Mesendoderm (in vitro differentiated cells): ENCODE results near the gene NFIA.
"Not testable (repeated sequence)": the region's sequence is repeated elsewhere in the genome, so short reads cannot be mapped to it uniquely, and the experiment has no call there.

Experiments used
- DNase-seq: peaks from one replicate; pipeline ENCODE4 v3.0.0; 2013
- H2AK5ac ChIP-seq: 2 replicates; pipeline ENCODE4 v1.6.1; 2013; ENCODE audit warnings: low read length, inconsistent platforms
- H2BK120ac ChIP-seq: 2 replicates; pipeline ENCODE4 v1.6.1; 2013; ENCODE audit warnings: low read depth, mild to moderate bottlenecking, low read length, moderate library complexity, mixed read lengths
- H2BK15ac ChIP-seq: replicated peaks from 2 replicates; pipeline ENCODE4 v1.6.1; 2013; ENCODE audit warnings: low read depth, mild to moderate bottlenecking, moderate library complexity
- H2BK5ac ChIP-seq: 2 replicates; pipeline ENCODE4 v1.6.1; 2013; ENCODE audit warnings: low read length, inconsistent platforms
- H3K18ac ChIP-seq: 2 replicates; pipeline ENCODE4 v1.6.1; 2013; ENCODE audit warnings: mild to moderate bottlenecking, low read length, mixed read lengths
- H3K23ac ChIP-seq: one replicate; pipeline ENCODE4 v1.6.1; 2013; ENCODE audit warnings: low read length
- H3K27ac ChIP-seq: 2 replicates; pipeline ENCODE4 v1.5.1; 2013; ENCODE audit warnings: low read depth, mild to moderate bottlenecking, inconsistent platforms, low read length, moderate library complexity
- H3K27me3 ChIP-seq: 2 replicates; pipeline ENCODE4 v1.6.1; 2013; ENCODE audit warnings: low read length, control low read depth, mild to moderate bottlenecking, inconsistent platforms; ENCODE audit not compliant: insufficient read depth, poor library complexity
- H3K36me3 ChIP-seq: 2 replicates; pipeline ENCODE4 v1.6.1; 2013; ENCODE audit warnings: low read length, inconsistent platforms; ENCODE audit not compliant: control insufficient read depth, insufficient read depth
- H3K4ac ChIP-seq: one replicate; pipeline ENCODE4 v1.6.1; 2013; ENCODE audit warnings: low read depth, mild to moderate bottlenecking, low read length, moderate library complexity
- H3K4me1 ChIP-seq: 2 replicates; pipeline ENCODE4 v1.6.1; 2013; ENCODE audit warnings: low read depth, low read length, inconsistent platforms; ENCODE audit not compliant: control insufficient read depth
- H3K4me2 ChIP-seq: 2 replicates; pipeline ENCODE4 v1.6.1; 2013; ENCODE audit warnings: low read length
- H3K4me3 ChIP-seq: 2 replicates; pipeline ENCODE4 v1.5.1; 2013; ENCODE audit warnings: mild to moderate bottlenecking, low read length
- H3K56ac ChIP-seq: one replicate; pipeline ENCODE4 v1.6.1; 2013; ENCODE audit warnings: low read length
- H3K79me1 ChIP-seq: 2 replicates; pipeline ENCODE4 v1.6.1; 2013; ENCODE audit warnings: low read length, inconsistent platforms
- H3K79me2 ChIP-seq: 2 replicates; pipeline ENCODE4 v1.6.1; 2013; ENCODE audit warnings: mild to moderate bottlenecking, low read length; ENCODE audit not compliant: control insufficient read depth, insufficient read depth
- H3K9ac ChIP-seq: 2 replicates; pipeline ENCODE4 v1.6.1; 2013; ENCODE audit warnings: low read length, inconsistent platforms
- H4K5ac ChIP-seq: one replicate; pipeline ENCODE4 v1.6.1; 2013; ENCODE audit warnings: low read length
- H4K8ac ChIP-seq: one replicate; pipeline ENCODE4 v1.6.1; 2013; ENCODE audit warnings: low read depth, mild to moderate bottlenecking, control low read depth, low read length, moderate library complexity
- WGBS: extraction: QIAGEN DNeasy Blood & Tissue Kit; methylation state at CpG from one replicate; pipeline ENCODE4 v1.1.7; 2013; ENCODE audit warnings: low lambda C conversion rate, missing lambda C conversion rate; ENCODE audit not compliant: insufficient coverage; ENCODE audit errors: extremely low coverage; 5-methylcytosine and 5-hydroxymethylcytosine counted together

NFIA gene

DNA sequence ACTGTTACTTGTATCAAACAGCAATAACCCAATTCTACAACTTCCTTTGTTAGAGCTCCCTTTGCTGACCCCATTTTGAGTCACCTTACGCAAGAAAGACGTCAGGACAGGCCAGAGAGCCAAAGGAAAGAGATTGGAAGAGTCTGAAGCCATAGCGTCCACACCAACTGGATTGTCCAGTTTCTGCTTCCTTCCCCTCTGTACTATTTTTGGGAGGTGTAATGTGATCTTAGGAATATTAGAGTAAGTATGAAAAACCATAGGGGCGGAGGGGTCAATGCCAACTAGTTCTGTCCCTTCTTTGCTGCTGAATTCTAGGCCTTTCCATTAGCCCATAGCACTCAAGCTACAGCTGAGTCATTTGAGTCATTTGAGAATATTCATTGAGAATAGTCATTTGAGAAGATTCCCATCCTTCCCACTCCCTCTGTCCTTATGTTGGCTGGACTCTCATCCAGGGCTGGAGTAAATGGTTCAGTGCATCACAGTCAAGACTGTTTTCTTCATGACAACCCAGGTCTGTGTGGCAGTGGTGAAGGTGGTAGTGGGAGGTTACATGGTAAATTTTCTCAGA is 14.8 kb upstream of the NFIA start:
- no peak overlapping the region for H3K56ac ChIP-seq
- no peak overlapping the region for H3K4ac ChIP-seq
- no peak overlapping the region for H4K5ac ChIP-seq
- H3K4me2 ChIP-seq, result no peak overlapping the region
- H2AK5ac ChIP-seq, result no peak overlapping the region
- H3K79me1 ChIP-seq, result no peaks in the 10 kb centered on the region
- no peaks in the 10 kb centered on the region for H3K4me1 ChIP-seq
- no peaks in the 10 kb centered on the region for H3K79me2 ChIP-seq
- no peak overlapping the region for H2BK120ac ChIP-seq
- no peak overlapping the region for H3K9ac ChIP-seq
- WGBS, result no CpG with 5 or more reads among the region's 4 CpGs
- no peaks in the 10 kb centered on the region for H3K27me3 ChIP-seq
- no peak overlapping the region for H2BK5ac ChIP-seq
- H2BK15ac ChIP-seq, result no peak overlapping the region
- no peak overlapping the region for H3K18ac ChIP-seq
- H4K8ac ChIP-seq, result no peak overlapping the region
- H3K27ac ChIP-seq, result no peak overlapping the region
- no peak overlapping the region for H3K4me3 ChIP-seq
- no peak overlapping the region for H3K23ac ChIP-seq
- no peaks in the 10 kb centered on the region for H3K36me3 ChIP-seq
- DNase-seq, result no peak

DNA sequence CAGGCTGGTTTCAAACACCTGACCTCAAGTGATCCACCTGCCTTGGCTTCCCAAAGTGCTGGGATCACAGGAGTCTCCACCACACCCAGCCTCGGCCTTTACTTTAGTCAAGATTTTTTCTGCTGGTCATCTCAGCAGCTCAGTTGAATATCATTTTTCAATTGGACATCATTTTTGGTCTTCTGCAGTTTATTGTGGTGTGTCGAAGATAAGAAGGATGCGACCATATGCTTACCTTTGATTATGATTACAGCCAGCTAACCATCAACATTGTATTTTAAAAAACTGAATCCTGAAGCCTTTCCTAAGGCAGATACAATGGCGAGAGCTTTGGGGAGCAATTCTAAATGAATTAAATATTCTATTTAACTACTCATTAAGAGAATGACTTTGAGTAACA is 12.3 kb upstream of the NFIA start:
- H2BK120ac ChIP-seq, result no peak overlapping the region
- H2BK15ac ChIP-seq, result no peak overlapping the region
- WGBS, result no CpG with 5 or more reads among the region's 4 CpGs
- H3K4me3 ChIP-seq, result no peak overlapping the region
- no peak overlapping the region for H3K4me2 ChIP-seq
- no peaks in the 10 kb centered on the region for H3K36me3 ChIP-seq
- no peak overlapping the region for H4K5ac ChIP-seq
- no peak overlapping the region for H3K4ac ChIP-seq
- no peak for DNase-seq
- no peak overlapping the region for H3K23ac ChIP-seq
- H2BK5ac ChIP-seq, result no peak overlapping the region
- H3K79me1 ChIP-seq, result no peaks in the 10 kb centered on the region
- no peak overlapping the region for H4K8ac ChIP-seq
- no peak overlapping the region for H3K18ac ChIP-seq
- H3K27ac ChIP-seq, result no peak overlapping the region
- H3K27me3 ChIP-seq, result no peaks in the 10 kb centered on the region
- no peak overlapping the region for H2AK5ac ChIP-seq
- no peaks in the 10 kb centered on the region for H3K4me1 ChIP-seq
- H3K79me2 ChIP-seq, result no peaks in the 10 kb centered on the region
- H3K56ac ChIP-seq, result no peak overlapping the region
- H3K9ac ChIP-seq, result no peak overlapping the region

DNA sequence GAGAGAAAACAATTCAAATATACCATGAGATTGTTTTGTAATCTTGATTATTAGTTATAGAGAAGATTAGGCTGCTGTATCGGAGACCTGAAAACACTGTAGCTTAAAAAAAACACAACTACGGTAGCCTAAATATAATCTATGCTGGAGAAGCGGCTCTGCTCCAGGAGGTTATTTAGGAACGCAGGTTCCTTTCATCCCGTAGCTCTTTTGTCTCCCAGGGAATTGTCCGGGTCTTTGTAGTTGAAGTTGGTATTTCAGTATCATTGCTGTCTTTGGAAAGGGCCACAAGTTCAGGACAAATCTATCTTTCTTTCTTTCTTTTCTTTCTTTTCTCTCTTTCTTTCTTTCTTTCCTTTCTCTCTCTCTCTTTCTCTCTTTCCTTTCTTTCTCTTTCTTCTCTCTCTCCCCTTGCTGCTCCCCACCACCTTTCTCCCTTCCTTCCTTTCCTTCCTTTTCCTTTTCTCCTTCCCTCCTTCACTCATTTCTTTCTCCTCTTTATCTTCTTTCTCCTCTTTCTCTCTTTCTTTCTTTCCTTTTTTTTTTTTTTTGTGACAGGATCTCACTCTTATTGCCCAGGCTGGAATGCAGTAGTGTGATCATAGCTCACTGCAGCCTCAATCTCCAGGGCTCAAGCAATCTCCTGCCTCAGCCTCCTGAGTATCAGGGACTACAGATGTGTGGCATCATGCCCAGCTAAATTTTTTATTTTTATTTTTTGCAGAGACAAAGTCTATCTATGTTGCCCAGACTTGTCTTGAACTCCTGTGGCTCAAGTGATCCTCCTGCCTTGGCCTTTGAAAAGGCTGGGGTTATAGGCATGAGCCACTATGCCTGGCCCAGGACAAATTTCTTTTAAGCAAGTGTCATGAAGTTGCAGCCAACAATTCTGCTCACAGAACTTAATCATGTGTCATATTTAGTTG is 10.9 kb upstream of the NFIA start:
- no peak overlapping the region for H4K5ac ChIP-seq
- H2BK120ac ChIP-seq, result no peak overlapping the region
- no peaks in the 10 kb centered on the region for H3K27me3 ChIP-seq
- no peak overlapping the region for H3K9ac ChIP-seq
- no peak overlapping the region for H3K23ac ChIP-seq
- no peaks in the 10 kb centered on the region for H3K36me3 ChIP-seq
- no peak overlapping the region for H2AK5ac ChIP-seq
- no peak overlapping the region for H3K4ac ChIP-seq
- DNase-seq, result no peak
- no peaks in the 10 kb centered on the region for H3K79me1 ChIP-seq
- no peak overlapping the region for H4K8ac ChIP-seq
- WGBS, result no CpG with 5 or more reads among the region's 6 CpGs
- no peak overlapping the region for H2BK5ac ChIP-seq
- no peak overlapping the region for H3K56ac ChIP-seq
- no peak overlapping the region for H3K27ac ChIP-seq
- no peaks in the 10 kb centered on the region for H3K79me2 ChIP-seq
- H3K4me2 ChIP-seq, result no peak overlapping the region
- H2BK15ac ChIP-seq, result no peak overlapping the region
- H3K4me1 ChIP-seq, result no peaks in the 10 kb centered on the region
- no peak overlapping the region for H3K4me3 ChIP-seq
- no peak overlapping the region for H3K18ac ChIP-seq

DNA sequence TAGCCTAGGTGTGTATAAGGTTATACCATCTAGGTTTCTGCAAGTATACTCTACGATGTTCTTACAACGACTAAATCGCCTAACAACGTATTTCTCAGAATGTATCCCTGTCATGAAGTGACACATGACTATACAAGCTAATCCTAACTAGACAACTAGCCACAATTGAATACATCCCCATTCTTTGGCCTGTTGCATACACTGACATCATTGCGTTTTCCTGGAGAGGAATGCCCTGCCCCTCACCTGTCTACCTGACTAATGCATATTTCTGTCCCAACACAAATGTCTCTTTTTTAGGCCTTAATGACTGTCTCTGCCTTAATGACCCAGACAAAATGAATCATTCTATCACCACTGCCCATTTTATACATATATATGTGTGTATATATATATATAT is 8.5 kb upstream of the NFIA start:
- H3K4ac ChIP-seq, result no peak overlapping the region
- no CpG with 5 or more reads among the region's 5 CpGs for WGBS
- DNase-seq, result no peak
- H3K79me2 ChIP-seq, result no peaks in the 10 kb centered on the region
- no peak overlapping the region for H3K23ac ChIP-seq
- H3K4me2 ChIP-seq, result no peak overlapping the region
- H3K18ac ChIP-seq, result no peak overlapping the region
- peaks cover 3% of the 10 kb centered on the region for H3K27me3 ChIP-seq
- H3K56ac ChIP-seq, result no peak overlapping the region
- H2BK120ac ChIP-seq, result no peak overlapping the region
- H3K4me3 ChIP-seq, result no peak overlapping the region
- no peak overlapping the region for H4K5ac ChIP-seq
- H2BK5ac ChIP-seq, result no peak overlapping the region
- H2AK5ac ChIP-seq, result no peak overlapping the region
- H3K79me1 ChIP-seq, result no peaks in the 10 kb centered on the region
- H2BK15ac ChIP-seq, result no peak overlapping the region
- H3K9ac ChIP-seq, result no peak overlapping the region
- no peak overlapping the region for H3K27ac ChIP-seq
- no peak overlapping the region for H4K8ac ChIP-seq
- H3K36me3 ChIP-seq, result no peaks in the 10 kb centered on the region
- H3K4me1 ChIP-seq, result no peaks in the 10 kb centered on the region

DNA sequence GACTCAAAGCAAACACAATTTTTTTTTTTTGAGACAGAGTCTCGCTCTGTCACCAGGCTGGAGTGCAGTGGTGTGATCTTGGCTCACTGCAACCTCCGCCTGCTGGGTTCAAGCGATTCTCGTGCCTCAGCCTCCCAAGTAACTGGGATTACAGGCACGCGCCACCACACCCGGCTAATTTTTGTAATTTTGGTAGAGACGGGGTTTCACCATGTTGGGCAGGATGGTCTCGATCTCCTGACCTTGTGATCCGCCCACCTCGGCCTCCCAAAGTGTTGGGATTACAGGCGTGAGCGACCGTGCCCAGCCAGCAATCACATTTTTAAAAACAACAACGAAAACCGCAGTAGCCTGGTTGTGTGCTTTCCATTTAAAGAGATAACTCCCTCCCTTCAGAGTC is 6.5 kb upstream of the NFIA start:
- H3K36me3 ChIP-seq, H3K4me3 ChIP-seq, DNase-seq, H3K4ac ChIP-seq, H3K79me1 ChIP-seq, H3K27me3 ChIP-seq, H3K9ac ChIP-seq, H3K27ac ChIP-seq, H3K4me2 ChIP-seq, H3K18ac ChIP-seq, H3K4me1 ChIP-seq, H2BK120ac ChIP-seq, H2BK5ac ChIP-seq, H3K79me2 ChIP-seq, H3K23ac ChIP-seq, H4K5ac ChIP-seq, H3K56ac ChIP-seq, H4K8ac ChIP-seq, H2AK5ac ChIP-seq, H2BK15ac ChIP-seq: not testable (repeated sequence)
- WGBS, result no CpG with 5 or more reads among the region's 16 CpGs
